A204.1 (cell line): ENCODE data around the gene ZNF283.

Source experiments
- FAIRE-seq: peaks from 2 replicates; lab custom pipeline; 2012; peaks lifted over from hg19 to GRCh38; lab: Jason Lieb, UNC

ZNF283 gene

GRCh38 chr19:43826787-43827754, at the start of gene ZNF283:
TSS of gene ZNF283 (plus strand) at chr19:43827321. CDS start at chr19:43833505, 6,184 bp downstream.
- peak; percentile 51 for FAIRE-seq

- no peak for FAIRE-seq
Observed at GRCh38 chr19:43778651-43779050, 48.5 kb upstream of the ZNF283 start.

- FAIRE-seq = no peak
Observed at GRCh38 chr19:43779147-43779819, 47.8 kb upstream of the ZNF283 start.

- FAIRE-seq = no peak
Observed at GRCh38 chr19:43779820-43780219, 47.3 kb upstream of the ZNF283 start.

- FAIRE-seq = no peak
Observed at GRCh38 chr19:43780706-43781525, 46.2 kb upstream of the ZNF283 start, which contains the start of gene KCNN4. TSS of gene KCNN4 (minus strand) at chr19:43780973. CDS start at chr19:43780861, 112 bp downstream.

- FAIRE-seq = no peak
Observed at GRCh38 chr19:43781630-43782310, 45.4 kb upstream of the ZNF283 start.

GRCh38 chr19:43782311-43782660, 44.8 kb upstream of the ZNF283 start:
- no peak for FAIRE-seq

GRCh38 chr19:43782689-43783231, 44.4 kb upstream of the ZNF283 start:
- no peak for FAIRE-seq

- no peak for FAIRE-seq
Observed at GRCh38 chr19:43783636-43784035, 43.5 kb upstream of the ZNF283 start.

- no peak for FAIRE-seq
Observed at GRCh38 chr19:43784241-43784980, 42.7 kb upstream of the ZNF283 start.

GRCh38 chr19:43784981-43785808, 41.9 kb upstream of the ZNF283 start:
- FAIRE-seq = peak; percentile 57

- FAIRE-seq = no peak
Observed at GRCh38 chr19:43786665-43787064, 40.5 kb upstream of the ZNF283 start.

- no peak for FAIRE-seq
Observed at GRCh38 chr19:43789029-43789428, 38.1 kb upstream of the ZNF283 start.

- FAIRE-seq = no peak
Observed at GRCh38 chr19:43790587-43790986, 36.5 kb upstream of the ZNF283 start.

GRCh38 chr19:43797118-43797517, 30.0 kb upstream of the ZNF283 start:
- no peak for FAIRE-seq

GRCh38 chr19:43797556-43797955, 29.6 kb upstream of the ZNF283 start:
- FAIRE-seq = no peak

GRCh38 chr19:43798026-43798545, 29.0 kb upstream of the ZNF283 start:
- no peak for FAIRE-seq

- FAIRE-seq = no peak
Observed at GRCh38 chr19:43798546-43799409, 28.3 kb upstream of the ZNF283 start.
